Progenitor cell of endocrine pancreas (in vitro differentiated cells): ENCODE results near the gene SRCAP. TPM values are rescaled to one million over a fixed set of nuclear protein-coding genes. Genes with fewer than 3 reads are reported as not detected.

Source experiments
- DNase-seq: peaks from one replicate; pipeline ENCODE4 v3.0.0; 2021; ENCODE audit warnings: low spot score; ENCODE audit not compliant: unreplicated experiment
- H3K27ac Mint-ChIP-seq: 2 replicates; pipeline ENCODE4 v1.8.0; 2021; ENCODE audit warnings: mild to moderate bottlenecking, moderate library complexity, mixed read lengths
- H3K27me3 Mint-ChIP-seq: 2 replicates; pipeline ENCODE4 v1.8.0; 2021; ENCODE audit warnings: mixed read lengths
- H3K36me3 Mint-ChIP-seq: 2 replicates; pipeline ENCODE4 v1.8.0; 2022; ENCODE audit warnings: mixed read lengths; ENCODE audit not compliant: insufficient read depth
- H3K4me1 Mint-ChIP-seq: 2 replicates; pipeline ENCODE4 v1.8.0; 2021; ENCODE audit warnings: low read depth, mixed read lengths
- H3K4me3 Mint-ChIP-seq: 2 replicates; pipeline ENCODE4 v1.8.0; 2021; ENCODE audit warnings: low read depth, mild to moderate bottlenecking, moderate library complexity, mixed read lengths
- H3K9me3 Mint-ChIP-seq: 2 replicates; pipeline ENCODE4 v1.8.0; 2021; ENCODE audit warnings: low read depth, mixed read lengths
- CTCF ChIP-seq: fragments of 200-600 bp; sonication (generic); IDR thresholded peaks from one replicate; pipeline ENCODE4 v1.5.0; 2021; ENCODE audit warnings: antibody characterized with exemption, mild to moderate bottlenecking; ENCODE audit not compliant: unreplicated experiment
- total RNA-seq: library from RNA; stranded (reverse); gene quantifications from 2 replicates; pipeline ENCODE4 v1.2.1, GENCODE V29; 2021

The SRCAP gene
- total RNA-seq, 1 donor from 2014 or later: 104 TPM

- no peaks in the 10 kb centered on the region for H3K4me1 Mint-ChIP-seq
- H3K4me3 Mint-ChIP-seq: no peak overlapping the region
- H3K27ac Mint-ChIP-seq: no peak overlapping the region
- no peak for DNase-seq
- H3K27me3 Mint-ChIP-seq: no peaks in the 10 kb centered on the region
- H3K36me3 Mint-ChIP-seq: peaks cover 16% of the 10 kb centered on the region
- no peak for TF ChIP-seq CTCF
- H3K9me3 Mint-ChIP-seq: no peaks in the 10 kb centered on the region
Measured at GRCh38 chr16:30669026-30669902, 29.7 kb upstream of the SRCAP start.

GRCh38 chr16:30669903-30670824, 28.8 kb upstream of the SRCAP start:
- no peak overlapping the region for H3K27ac Mint-ChIP-seq
- no peaks in the 10 kb centered on the region for H3K27me3 Mint-ChIP-seq
- H3K9me3 Mint-ChIP-seq: no peaks in the 10 kb centered on the region
- peaks cover 14% of the 10 kb centered on the region for H3K36me3 Mint-ChIP-seq
- no peak for DNase-seq
- H3K4me1 Mint-ChIP-seq: no peaks in the 10 kb centered on the region
- TF ChIP-seq CTCF: no peak
- H3K4me3 Mint-ChIP-seq: no peak overlapping the region

- no peak for DNase-seq
- H3K4me3 Mint-ChIP-seq: no peak overlapping the region
- TF ChIP-seq CTCF: no peak
- no peaks in the 10 kb centered on the region for H3K9me3 Mint-ChIP-seq
- no peaks in the 10 kb centered on the region for H3K4me1 Mint-ChIP-seq
- H3K36me3 Mint-ChIP-seq: peaks cover 3% of the 10 kb centered on the region
- no peak overlapping the region for H3K27ac Mint-ChIP-seq
- no peaks in the 10 kb centered on the region for H3K27me3 Mint-ChIP-seq
Measured at GRCh38 chr16:30675143-30675542, 23.8 kb upstream of the SRCAP start.

GRCh38 chr16:30677931-30678585, 20.9 kb upstream of the SRCAP start:
- Mint-ChIP-seq H3K4me3 (no peak overlapping the region), H3K27ac (no peak overlapping the region), H3K27me3 (no peaks in the 10 kb centered on the region), H3K4me1 (no peaks in the 10 kb centered on the region), H3K36me3 (no peaks in the 10 kb centered on the region), H3K9me3 (no peaks in the 10 kb centered on the region)
- no peak for TF ChIP-seq CTCF
- DNase-seq: no peak

- Mint-ChIP-seq H3K4me1 (no peaks in the 10 kb centered on the region), H3K9me3 (no peaks in the 10 kb centered on the region)
Measured at GRCh38 chr16:30678586-30678970, 20.4 kb upstream of the SRCAP start.

More at GRCh38 chr16:30678586-30678970, 20.4 kb upstream of the SRCAP start:
- Mint-ChIP-seq H3K27me3 (no peaks in the 10 kb centered on the region), H3K27ac (no peak overlapping the region), H3K4me3 (no peak overlapping the region), H3K36me3 (no peaks in the 10 kb centered on the region)
- DNase-seq: no peak
- no peak for TF ChIP-seq CTCF
